C4-2B (cell line): ENCODE data around the gene FOXP1.

Experiments
- CTCF ChIP-seq: fragments of 450-650 bp; conservative IDR thresholded peaks from 2 replicates; pipeline ENCODE4 v1.5.1; 2017; ENCODE audit warnings: mild to moderate bottlenecking
- ZFX ChIP-seq: fragments of 450-650 bp; IDR thresholded peaks from 2 replicates; pipeline ENCODE4 v1.6.1; 2017

- TF ChIP-seq CTCF = no peak
- TF ChIP-seq ZFX = no peak
Observed at GRCh38 chr3:71621825-71622537, 38.5 kb upstream of the FOXP1 start.
